ENCODE data around the gene SAP30BP.

The SAP30BP gene

GRCh38 chr17:75676461-75676860 lies 9.3 kb downstream of the SAP30BP start:
- intact Hi-C loops (cut with DNase I), result loop anchor here (5.0 kb wide), 1 partner anchor 76 kb away; no protein-coding TSS in a partner anchor
- no peak for DNase-seq

- intact Hi-C loops (cut with DNase I), result loop anchor here (5.0 kb wide), 1 partner anchor 73 kb away; no protein-coding TSS in a partner anchor
- peak in 26 of 42 donors; percentile 27 to 85 (median 57) for DNase-seq
Observed at GRCh38 chr17:75679706-75680211, 12.6 kb downstream of the SAP30BP start.

GRCh38 chr17:75680431-75680830 lies 13.3 kb downstream of the SAP30BP start:
- intact Hi-C loops (cut with DNase I), result no loop called here

GRCh38 chr17:75681289-75681688 lies 14.2 kb downstream of the SAP30BP start:
- DNase-seq, result no peak
- intact Hi-C loops (cut with DNase I), result no loop called here

More at GRCh38 chr17:75680431-75680830, 13.3 kb downstream of the SAP30BP start:
- no peak for DNase-seq

GRCh38 chr17:75683583-75683982 lies 16.4 kb downstream of the SAP30BP start:
- intact Hi-C loops (cut with DNase I), result no loop called here
- DNase-seq, result no peak

GRCh38 chr17:75684249-75684648 lies 17.1 kb downstream of the SAP30BP start:
- intact Hi-C loops (cut with DNase I), result no loop called here
- DNase-seq, result no peak

GRCh38 chr17:75684924-75685323 lies 17.8 kb downstream of the SAP30BP start:
- intact Hi-C loops (cut with DNase I), result no loop called here
- DNase-seq, result peak in 2 of 42 donors; percentile 25

GRCh38 chr17:75685499-75685898 lies 18.4 kb downstream of the SAP30BP start:
- intact Hi-C loops (cut with DNase I), result no loop called here
- peak in 2 of 42 donors; percentile 14 to 18 for DNase-seq

- DNase-seq, result peak in 2 of 42 donors; percentile 28 to 60
Observed at GRCh38 chr17:75688209-75688825, 21.2 kb downstream of the SAP30BP start.

GRCh38 chr17:75689441-75689873 lies 22.3 kb downstream of the SAP30BP start:
- intact Hi-C loops (cut with DNase I), result no loop called here
- DNase-seq, result peak in 4 of 42 donors; percentile 10 to 57 (median 40)

More at GRCh38 chr17:75688209-75688825, 21.2 kb downstream of the SAP30BP start:
- intact Hi-C loops (cut with DNase I), result no loop called here

- peak in 3 of 42 donors; percentile 31 to 50 (median 40) for DNase-seq
- intact Hi-C loops (cut with DNase I), result no loop called here
Observed at GRCh38 chr17:75691371-75691791, 24.2 kb downstream of the SAP30BP start.

GRCh38 chr17:75691801-75692626 lies 24.9 kb downstream of the SAP30BP start:
- DNase-seq, result peak in 41 of 42 donors; percentile 43 to 90 (median 70)
- intact Hi-C loops (cut with DNase I), result no loop called here

- intact Hi-C loops (cut with DNase I), result no loop called here
- DNase-seq, result peak in 3 of 42 donors; percentile 29 to 43 (median 41)
Observed at GRCh38 chr17:75692976-75693375, 25.8 kb downstream of the SAP30BP start.

GRCh38 chr17:75693500-75694481 lies 26.7 kb downstream of the SAP30BP start:
- intact Hi-C loops (cut with DNase I), result no loop called here
- DNase-seq, result peak; percentile 81 to 99 (median 93)

- intact Hi-C loops (cut with DNase I), result no loop called here
- DNase-seq, result peak in 30 of 42 donors; percentile 26 to 82 (median 60)
Observed at GRCh38 chr17:75694536-75694935, 27.4 kb downstream of the SAP30BP start.

- intact Hi-C loops (cut with DNase I), result no loop called here
- DNase-seq, result no peak
Observed at GRCh38 chr17:75695141-75695829, 28.1 kb downstream of the SAP30BP start.

GRCh38 chr17:75695830-75696271 lies 28.7 kb downstream of the SAP30BP start:
- DNase-seq, result peak in 41 of 42 donors; percentile 47 to 92 (median 70)
- intact Hi-C loops (cut with DNase I), result no loop called here
